HG03064 (cell line): ENCODE results near the gene PTPN2.

Experiments used
- ATAC-seq: cut with Tn5 transposase; IDR thresholded peaks from one replicate; pipeline ENCODE4 v1.9.1; 2021; ENCODE audit warnings: low read depth; ENCODE audit not compliant: unreplicated experiment

The PTPN2 gene

DNA sequence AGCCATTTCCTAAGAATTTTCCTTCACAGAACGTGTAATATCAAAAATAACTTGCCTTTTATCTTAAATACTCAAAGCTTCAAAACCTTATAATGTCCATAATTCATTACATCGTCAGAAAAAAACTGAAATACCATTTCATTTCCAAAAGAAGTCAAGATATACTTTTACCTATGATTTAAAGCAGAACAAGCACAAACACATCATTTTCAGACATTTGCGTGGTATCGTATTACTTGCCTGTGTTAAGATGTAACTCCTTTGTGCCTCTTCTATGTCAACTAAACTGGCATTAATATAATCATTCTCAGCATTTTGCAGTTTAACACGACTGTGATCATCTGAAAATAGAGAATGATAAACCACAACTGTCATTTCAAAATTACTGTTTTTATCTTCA, 47.5 kb downstream of the PTPN2 start:
- no peak for ATAC-seq

DNA sequence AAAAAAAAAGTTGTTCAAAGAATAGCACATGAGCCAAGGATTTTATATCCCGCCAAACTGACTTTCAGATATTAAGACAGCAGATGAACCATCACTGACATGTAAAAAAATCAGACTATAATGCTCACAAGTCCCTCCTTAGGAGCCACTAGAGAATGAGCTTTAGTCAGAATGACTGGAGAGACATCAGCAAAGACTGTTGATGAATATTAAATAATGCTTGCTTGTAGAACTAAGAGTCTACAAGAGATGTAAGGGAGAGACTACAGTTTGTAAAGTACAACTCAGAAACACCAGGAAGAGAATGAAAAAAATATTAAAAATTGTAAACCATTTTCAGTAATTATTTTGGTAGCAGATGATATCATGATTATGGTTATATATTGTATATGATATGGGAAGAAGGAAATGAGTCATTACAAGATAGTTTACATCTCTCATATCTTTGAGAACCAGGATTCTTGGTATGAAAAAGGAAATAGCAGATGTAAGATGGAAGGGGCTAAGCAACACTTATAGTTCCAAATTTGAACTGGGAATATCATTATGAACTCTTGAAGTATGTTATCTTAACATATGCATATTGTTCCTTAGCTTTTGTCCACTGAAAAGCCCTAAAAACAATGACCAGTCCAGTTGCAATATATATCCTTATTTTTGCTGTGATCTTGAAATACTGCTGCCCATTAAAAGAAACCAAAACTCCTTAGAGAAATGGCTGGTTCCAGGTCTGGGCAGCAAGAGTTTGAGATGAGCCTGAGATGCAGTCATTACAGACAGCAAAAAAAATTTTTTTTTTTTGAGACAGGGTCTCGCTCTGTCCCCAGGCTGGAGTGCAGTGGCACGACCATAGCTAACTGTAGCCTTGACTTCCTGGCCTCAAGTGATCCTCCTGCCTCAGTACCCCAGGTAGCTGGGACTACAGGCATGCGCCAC, 55.7 kb downstream of the PTPN2 start:
- ATAC-seq: no peak

- ATAC-seq: no peak
Measured at GRCh38 chr18:12827588-12827987, 56.4 kb downstream of the PTPN2 start.

DNA sequence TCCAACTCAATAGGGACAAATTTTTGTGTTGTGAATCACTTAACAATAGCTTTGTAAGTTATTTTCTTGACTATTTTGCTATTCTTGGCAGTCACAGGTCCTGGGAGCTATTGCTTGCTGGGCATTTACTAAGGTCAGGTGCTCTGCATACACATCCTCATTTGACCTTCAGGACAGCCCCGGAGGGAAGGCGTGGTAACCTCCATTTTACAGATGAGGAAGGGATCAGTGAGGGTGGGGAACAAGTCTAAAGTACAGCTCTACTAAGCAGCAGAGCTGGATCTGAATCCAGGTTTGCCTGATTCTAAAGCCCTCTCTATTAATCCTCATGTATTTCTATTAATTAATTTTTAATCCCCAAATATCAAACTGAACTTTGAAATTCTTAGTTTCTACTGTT, 58.8 kb downstream of the PTPN2 start:
- no peak for ATAC-seq

DNA sequence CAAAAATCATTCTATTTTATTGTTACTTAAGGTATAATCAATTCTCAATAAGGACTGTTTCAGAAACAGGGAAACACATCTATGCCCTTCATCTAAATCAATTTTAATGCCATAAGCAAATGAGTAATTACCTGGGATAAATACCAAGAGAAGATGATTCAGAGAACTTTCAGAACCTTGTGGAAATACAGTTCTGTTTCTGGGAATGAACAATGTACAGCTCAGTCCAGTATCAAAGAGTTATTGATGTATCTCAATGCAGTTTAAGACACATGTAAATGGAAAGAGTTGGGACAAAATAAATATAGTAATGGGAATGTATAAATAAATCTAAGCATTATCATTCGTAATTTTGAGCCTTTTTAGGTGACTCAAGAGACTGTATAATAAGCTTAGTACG, 60.1 kb downstream of the PTPN2 start:
- ATAC-seq: no peak

DNA sequence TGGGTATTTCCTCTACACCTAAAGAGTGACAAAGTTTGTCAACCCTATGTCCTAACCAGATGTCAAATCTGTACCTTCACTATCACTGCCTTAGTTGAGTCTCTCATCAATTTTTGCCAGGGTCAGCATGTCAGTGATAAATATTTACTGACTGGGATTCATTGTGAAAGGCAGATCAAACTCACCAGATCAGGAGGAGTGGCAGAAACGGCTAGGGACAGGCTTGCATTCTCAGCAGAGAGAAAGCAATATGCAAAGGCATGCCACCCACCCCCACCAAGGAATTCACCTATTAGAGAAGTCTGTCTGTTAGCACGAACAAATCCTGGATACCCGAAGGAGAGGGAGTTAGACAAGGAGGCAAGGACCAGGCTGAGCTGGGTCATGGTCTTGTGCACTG, 62.6 kb downstream of the PTPN2 start:
- ATAC-seq: no peak

- no peak for ATAC-seq
Measured at GRCh38 chr18:12820506-12820905, 63.5 kb downstream of the PTPN2 start.

DNA sequence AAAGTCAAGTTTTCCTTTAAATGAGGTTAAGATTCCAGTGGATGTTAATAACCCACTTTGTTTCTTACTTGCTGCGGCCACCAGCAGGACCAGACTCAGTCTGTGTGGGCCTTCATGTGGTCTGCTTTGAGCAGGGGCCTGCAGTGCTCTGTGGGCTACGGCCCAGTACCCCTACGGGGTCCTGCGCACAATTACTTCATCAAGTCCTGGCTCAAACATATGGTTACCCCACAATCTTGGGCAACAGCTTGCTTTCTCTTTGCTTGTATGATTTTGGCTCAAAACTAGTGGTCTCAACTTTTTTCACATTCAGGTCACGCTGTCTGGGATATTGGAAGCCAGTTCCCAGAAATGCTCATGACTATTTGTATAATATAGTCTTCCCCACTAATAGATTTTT, 64.2 kb downstream of the PTPN2 start:
- ATAC-seq: no peak

GRCh38 chr18:12819322-12819721, 64.7 kb downstream of the PTPN2 start:
- no peak for ATAC-seq

DNA sequence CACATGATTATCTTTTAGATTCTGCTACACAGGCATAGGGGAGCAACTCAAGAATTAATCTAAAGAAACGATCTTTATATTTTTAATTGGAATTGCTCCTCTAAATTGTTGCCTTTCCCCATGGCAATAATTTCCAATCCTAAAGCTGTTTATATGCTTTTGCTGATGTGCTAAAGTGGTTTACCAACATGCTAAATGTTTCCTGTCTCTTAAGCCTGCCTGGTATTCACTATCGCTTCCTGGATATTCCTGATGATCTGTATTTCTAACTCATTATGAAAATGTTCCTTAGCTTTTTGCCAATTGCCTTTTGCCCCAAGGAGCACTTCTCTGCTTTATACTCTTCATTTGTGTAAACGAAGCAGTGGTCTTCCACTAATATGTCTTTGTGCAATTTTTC, 65.8 kb downstream of the PTPN2 start:
- ATAC-seq: no peak

DNA sequence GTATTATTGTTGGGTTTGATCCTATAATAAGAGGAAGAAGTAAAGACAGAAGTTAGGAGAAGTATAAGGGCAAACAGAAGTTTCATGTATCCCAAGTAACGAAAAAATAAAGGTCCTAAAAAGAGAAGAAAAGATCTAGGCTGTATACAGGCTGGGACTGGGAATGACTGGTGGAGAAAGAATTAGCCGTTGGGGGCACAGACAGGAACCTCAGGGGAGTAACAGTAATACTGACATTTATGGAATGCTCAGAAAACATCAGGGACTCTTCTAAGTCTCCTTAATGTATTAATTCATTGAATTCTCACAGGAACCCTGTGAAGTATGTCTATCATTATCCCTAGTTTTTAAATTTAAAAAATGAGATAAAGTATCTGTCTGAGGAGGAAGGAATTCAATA, 67.6 kb downstream of the PTPN2 start:
- no peak for ATAC-seq

GRCh38 chr18:12811191-12811950, 72.7 kb downstream of the PTPN2 start:
- ATAC-seq: no peak

GRCh38 chr18:12803069-12803936, 80.7 kb downstream of the PTPN2 start:
- ATAC-seq: no peak

- ATAC-seq: no peak
Measured at GRCh38 chr18:12802538-12802937, 81.5 kb downstream of the PTPN2 start.

DNA sequence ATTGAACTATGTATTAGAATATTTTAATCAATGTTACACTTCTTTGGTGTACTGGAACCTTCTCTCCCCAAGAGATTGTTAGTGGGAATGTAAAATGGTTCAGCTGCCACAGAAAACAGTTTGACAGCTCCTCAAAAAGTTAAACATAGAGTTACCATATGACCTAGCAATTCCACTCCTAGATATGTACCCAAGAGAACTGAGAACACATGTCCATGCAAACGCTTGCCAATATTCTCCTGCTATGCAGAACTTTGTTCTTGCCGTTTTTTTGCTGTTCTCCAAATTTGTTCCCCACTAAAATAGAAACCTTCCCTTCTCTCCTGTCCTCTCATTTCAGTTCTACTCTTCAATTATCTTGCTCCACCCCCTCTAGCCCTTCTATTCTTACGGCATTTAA, 87.6 kb downstream of the PTPN2 start:
- ATAC-seq: no peak

GRCh38 chr18:12791610-12792009, 92.4 kb downstream of the PTPN2 start:
- no peak for ATAC-seq

DNA sequence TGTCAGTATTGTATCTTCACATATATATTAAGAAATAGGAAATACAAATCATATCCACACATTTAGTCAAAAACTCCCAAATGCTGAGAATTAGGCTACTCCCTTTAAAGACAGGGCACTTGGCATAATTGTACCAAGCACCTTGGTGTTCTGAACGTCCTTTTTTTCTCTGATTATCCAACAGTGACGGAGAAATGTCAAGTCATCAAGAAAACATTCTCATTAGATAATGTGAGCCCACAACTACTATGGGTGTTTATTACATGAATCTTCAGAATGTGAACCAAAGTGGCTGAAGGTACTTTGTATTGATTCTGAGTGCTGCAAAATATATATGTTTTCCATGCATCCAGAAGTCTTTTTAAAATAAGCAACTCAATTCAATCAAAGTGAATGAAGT, 97.4 kb downstream of the PTPN2 start:
- no peak for ATAC-seq

DNA sequence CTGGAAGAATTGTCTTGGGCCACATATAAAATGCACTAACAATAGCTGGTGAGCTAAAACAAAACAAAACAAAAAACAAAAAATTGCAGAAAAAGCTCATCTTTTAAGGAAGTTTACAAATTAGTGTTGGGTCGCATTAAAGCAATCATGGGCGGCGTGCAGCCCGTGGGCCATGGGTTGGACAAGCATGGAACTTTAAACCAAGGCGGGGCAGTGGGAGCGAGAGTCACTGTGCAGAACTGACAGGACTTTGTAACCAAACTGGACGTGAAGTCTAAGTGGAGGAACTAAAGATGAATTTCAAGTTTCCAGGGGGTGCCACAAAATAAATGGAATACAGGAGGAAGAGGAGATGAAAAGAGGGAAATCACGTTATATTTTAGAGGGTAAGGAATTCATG, 100.5 kb downstream of the PTPN2 start:
- ATAC-seq: no peak

- no peak for ATAC-seq
Measured at GRCh38 chr18:12782521-12782920, 101.5 kb downstream of the PTPN2 start.

GRCh38 chr18:12779456-12779855, 104.6 kb downstream of the PTPN2 start:
- no peak for ATAC-seq

DNA sequence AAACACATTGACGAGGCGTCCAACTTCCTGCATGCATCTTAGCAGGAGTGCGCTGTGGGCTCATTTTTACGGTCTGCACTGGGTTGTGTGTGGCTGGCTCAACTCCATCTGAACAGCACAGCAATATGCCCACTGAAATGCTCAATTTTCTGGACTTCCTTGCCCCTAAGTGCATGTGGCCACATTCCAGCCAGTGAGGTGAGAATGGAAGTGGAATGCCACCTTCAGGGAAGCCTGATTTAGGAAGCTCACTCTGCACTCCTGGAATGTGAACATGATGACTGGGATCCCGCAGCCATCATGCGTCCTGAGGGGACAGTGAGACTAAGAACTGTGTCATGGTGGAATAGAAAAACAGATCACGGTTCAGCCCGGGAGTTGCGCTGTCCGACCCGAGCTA, 105.0 kb downstream of the PTPN2 start:
- ATAC-seq: no peak
